Measurements from ENCODE around the gene MAP3K12.
A peak's percentile ranks its signal among the peaks of the same experiment; 100 is the strongest.
"Not testable (repeated sequence)": the region's sequence is repeated elsewhere in the genome, so short reads cannot be mapped to it uniquely, and the experiment has no call there.

Gene MAP3K12

GRCh38 chr12:53465679-53466078 lies 33.6 kb downstream of the MAP3K12 start:
- FAIRE-seq = no peak

- no peak for FAIRE-seq
These were observed 34.4 kb downstream of the MAP3K12 start for GRCh38 chr12:53464685-53465418.

GRCh38 chr12:53463802-53464560 lies 35.3 kb downstream of the MAP3K12 start:
- FAIRE-seq = no peak

GRCh38 chr12:53462935-53463334 lies 36.3 kb downstream of the MAP3K12 start:
- no peak for FAIRE-seq

GRCh38 chr12:53461591-53461990 lies 37.7 kb downstream of the MAP3K12 start:
- FAIRE-seq = no peak

- no peak for FAIRE-seq
These were observed 38.2 kb downstream of the MAP3K12 start for GRCh38 chr12:53461059-53461458.

- no peak for FAIRE-seq
These were observed 40.2 kb downstream of the MAP3K12 start for GRCh38 chr12:53459097-53459496.

- FAIRE-seq = no peak
These were observed 42.4 kb downstream of the MAP3K12 start for GRCh38 chr12:53456654-53457366.

GRCh38 chr12:53454707-53455106 lies 44.6 kb downstream of the MAP3K12 start:
- FAIRE-seq = no peak

GRCh38 chr12:53453953-53454640 lies 45.2 kb downstream of the MAP3K12 start:
- FAIRE-seq = no peak

GRCh38 chr12:53452159-53453077 lies 46.8 kb downstream of the MAP3K12 start:
- FAIRE-seq = no peak

- peak; percentile 24 for FAIRE-seq
These were observed 47.5 kb downstream of the MAP3K12 start, which contains the start of gene PCBP2 for GRCh38 chr12:53451661-53452158. PCBP2 (plus strand) TSS chr12:53452102; CDS start chr12:53454801, 2,699 bp downstream.

GRCh38 chr12:53450936-53451335 lies 48.3 kb downstream of the MAP3K12 start:
- FAIRE-seq = no peak

GRCh38 chr12:53444593-53445325 lies 54.5 kb downstream of the MAP3K12 start:
- not testable (repeated sequence) for FAIRE-seq

GRCh38 chr12:53443955-53444354 lies 55.3 kb downstream of the MAP3K12 start:
- no peak for FAIRE-seq

- no peak for FAIRE-seq
These were observed 58.0 kb downstream of the MAP3K12 start, which contains the start of gene PRR13 for GRCh38 chr12:53441040-53441833. PRR13 (plus strand) TSS chr12:53441734; CDS start chr12:53442715, 981 bp downstream.

- not testable (repeated sequence) for FAIRE-seq
These were observed 59.7 kb downstream of the MAP3K12 start for GRCh38 chr12:53439582-53439981.

GRCh38 chr12:53435326-53435725 lies 63.9 kb downstream of the MAP3K12 start:
- FAIRE-seq = not testable (repeated sequence)

- FAIRE-seq = no peak
These were observed 68.1 kb downstream of the MAP3K12 start for GRCh38 chr12:53431187-53431586.

GRCh38 chr12:53430116-53430515 lies 69.1 kb downstream of the MAP3K12 start:
- FAIRE-seq = no peak
